T-helper 9 cell (primary cell): ENCODE data around the gene FAM83B.
"Not testable (repeated sequence)": the region's sequence is repeated elsewhere in the genome, so short reads cannot be mapped to it uniquely, and the experiment has no call there.

Experiments used
- DNase-seq: peaks from one replicate; pipeline ENCODE4 v3.0.0-alpha.2; 2020

FAM83B gene

DNA sequence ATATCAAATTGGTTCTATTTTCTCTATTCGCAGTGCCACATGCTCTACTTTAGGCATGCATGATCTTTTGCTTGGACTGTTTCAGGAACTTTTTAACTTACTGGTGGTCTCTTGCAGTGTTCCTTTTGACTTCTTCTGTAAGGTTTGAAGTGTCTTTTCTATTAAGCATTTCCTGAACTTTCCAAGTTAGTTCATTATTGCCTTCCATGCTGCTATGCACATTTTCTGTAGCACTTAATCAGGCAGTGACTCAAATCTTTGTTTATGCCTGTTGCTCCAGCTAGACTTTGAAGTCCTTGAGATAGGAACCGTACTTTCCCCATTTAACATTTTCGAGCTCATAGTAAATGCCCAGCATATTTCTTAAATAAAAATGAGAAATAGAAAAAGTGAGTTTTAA, 52.2 kb downstream of the FAM83B start:
- DNase-seq: no peak

DNA sequence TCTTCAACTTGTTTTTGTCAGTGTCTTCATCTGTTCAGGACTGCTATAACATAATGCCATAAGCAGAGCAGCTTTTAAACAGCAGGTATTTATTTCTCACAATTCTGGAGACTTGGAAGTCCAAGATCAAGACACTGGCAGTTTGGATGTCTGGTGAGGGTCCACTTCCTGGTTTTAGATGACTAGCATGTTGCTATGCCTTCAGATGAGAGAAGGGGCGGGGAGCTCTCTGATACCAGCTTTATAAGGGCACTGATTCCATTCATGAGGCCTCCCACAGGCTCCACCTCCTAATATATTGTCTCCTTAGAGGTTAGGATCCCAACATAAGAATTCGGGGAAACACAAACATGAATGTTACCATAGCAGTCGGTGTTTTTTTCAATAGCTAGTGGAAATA, 52.9 kb downstream of the FAM83B start:
- no peak for DNase-seq

DNA sequence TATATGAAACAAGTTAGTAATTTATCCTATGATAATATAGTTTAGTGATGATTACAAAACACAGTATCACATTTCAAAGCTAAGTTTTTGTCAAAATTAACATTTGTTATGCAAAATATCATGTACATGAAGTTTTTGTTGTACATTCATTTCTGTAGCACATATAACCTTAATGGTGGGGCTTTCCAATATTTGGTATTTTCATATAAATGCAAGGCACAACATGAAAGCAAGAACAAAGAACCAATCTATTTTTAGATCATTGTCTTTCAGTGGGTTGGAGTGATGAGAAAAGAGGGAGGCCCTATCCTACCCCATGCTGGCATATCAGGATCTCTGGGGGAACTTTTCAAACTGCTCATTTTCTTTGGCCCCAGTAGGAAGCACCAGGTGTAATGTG, 53.4 kb downstream of the FAM83B start:
- no peak for DNase-seq

DNA sequence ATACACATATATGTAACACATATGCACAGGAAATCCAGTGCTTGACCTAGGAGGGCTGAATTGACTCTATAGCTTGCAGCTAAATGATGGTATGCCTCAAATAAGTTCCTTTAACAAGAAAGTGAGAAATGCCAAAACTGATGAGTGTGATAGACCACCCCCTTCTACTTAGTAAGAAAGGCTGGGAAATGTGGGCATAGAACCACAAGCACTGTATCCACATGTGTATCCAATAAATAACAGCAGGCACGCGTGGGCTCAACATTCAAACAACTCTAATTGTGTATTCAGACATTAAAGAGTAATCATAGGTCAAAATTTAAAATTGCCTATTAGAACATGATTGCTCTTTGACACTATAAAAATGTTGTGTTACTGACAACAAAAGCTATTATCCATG, 54.1 kb downstream of the FAM83B start:
- no peak for DNase-seq

DNA sequence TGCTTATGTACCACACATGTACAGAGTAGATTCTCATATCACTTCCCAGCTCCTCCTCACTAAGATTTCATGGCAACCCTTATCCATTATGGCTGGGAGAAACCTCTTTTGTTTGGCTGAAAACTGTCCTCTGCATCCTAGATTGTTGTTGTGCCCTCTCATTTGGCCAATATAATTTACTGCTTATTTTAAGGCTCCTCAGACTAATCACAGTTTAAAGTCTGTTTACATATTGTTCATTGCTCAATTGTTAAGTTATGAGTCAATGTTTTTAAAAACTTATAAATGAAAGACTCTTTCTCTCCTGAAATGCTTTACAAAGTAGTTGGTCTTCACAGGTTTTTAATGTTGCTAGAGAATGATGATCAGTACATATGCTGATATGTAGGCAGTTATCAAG, 57.3 kb downstream of the FAM83B start:
- DNase-seq: no peak

DNA sequence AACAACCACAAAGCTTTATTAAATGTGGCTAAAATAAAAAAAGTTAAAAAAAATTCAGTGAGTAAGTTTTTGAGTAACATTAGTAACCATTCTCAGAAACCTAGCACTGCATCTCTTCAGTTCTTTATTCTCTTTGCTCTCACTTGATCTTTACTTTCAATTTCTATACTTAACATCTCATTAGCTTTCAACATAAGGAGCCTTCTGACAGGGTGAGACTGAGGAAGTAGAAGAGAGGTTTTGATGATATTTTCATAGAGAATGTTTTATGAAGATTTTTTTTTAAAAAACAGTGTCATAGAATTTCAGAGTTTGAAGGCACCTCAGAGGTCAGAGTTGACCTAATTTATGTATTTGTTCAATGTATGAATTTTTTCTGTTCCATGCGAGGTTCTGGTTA, 60.8 kb downstream of the FAM83B start:
- no peak for DNase-seq

DNA sequence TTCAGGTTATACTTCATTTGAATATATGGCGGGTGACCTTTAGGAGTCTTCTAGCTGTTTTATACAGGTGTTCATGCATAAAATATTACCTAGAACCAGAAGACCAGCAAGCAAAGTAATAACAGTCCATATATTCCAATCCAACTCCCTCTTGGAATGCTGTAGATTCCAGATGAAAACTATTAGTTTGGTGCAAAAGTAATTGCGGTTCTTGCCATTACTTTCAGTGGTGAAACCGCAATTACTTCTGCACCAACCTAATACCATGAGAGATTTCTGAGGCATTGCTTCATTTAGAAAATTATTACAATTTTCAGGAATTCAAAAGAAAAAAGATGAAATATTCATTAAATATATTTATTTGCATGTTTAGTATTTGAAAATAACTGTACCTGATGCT, 62.6 kb downstream of the FAM83B start:
- DNase-seq: no peak

DNA sequence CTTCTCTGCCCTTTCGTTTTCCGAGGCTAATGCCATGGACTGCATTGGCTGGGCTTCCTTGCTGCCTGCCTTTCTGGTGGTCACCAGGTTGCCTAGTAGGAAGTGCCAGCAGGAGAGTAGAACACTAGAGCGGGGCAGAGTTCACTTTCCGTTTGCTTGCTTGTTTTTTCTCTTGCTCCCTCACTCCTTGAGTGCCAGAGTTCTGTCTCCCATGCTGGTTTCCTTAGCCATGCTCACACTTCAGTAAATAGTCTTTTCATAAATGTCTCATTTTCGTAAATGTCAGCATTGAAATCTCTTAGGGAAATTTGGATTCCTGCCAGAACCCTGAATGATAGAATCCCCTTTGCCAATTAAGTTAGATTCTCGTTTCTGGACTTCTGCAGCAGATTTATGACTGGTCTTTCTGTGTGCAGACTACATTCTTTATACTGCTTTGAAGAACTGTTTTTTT, 63.9 kb downstream of the FAM83B start:
- DNase-seq: no peak

DNA sequence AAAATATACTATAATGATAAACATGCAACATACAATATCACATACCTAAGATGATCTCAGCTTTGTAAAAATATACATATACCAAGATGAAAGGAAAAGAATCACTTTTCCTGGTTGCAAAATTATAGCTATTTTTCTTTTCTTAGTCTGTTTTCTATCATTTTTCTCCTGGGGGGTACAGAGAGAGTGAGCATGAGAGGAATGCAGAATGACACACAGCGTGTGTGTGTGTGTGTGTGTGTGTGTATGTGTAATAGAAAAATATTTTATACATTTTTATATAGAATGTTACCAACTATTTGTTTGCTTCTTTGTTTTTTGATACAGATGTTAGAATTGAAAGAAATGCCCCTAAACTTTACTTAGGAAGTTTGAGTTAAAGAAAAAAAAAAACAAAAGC, 64.3 kb downstream of the FAM83B start:
- no peak for DNase-seq

DNA sequence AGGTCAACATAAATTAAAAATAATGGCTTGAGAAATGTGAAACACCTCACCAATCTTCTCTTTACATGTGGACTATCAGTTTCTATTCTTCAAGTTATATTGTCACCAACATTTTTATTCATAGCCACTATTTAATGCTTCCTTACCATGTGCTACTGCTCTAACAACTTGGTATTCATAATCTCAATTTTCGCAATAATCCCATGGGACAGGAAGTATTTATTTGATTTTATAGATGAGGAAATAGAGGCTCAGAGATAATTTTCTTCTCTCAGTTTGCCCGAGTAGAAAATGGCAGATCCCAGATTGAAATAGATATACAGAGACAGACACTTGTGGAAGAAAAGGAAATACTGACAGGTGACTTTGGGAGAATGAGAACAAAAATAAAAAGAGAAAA, 66.6 kb downstream of the FAM83B start:
- DNase-seq: no peak

DNA sequence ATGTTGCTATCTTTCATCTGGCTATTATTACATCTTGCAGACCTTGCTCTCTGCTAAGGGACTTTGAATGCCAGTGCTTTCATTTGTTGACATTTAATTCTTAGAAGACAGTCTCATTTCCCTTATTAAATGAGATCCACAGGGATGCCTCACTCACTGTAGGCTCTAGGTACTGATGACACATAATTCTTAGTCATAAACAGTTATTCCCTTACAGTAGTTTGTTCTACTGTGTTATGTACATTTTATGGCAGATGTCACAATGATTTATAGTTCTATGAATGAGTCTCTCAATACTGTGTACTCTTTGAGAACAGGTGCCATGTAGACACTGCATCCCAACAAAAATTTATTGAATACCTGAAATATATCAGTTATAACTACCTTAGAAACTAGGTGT, 70.3 kb downstream of the FAM83B start:
- DNase-seq: no peak

DNA sequence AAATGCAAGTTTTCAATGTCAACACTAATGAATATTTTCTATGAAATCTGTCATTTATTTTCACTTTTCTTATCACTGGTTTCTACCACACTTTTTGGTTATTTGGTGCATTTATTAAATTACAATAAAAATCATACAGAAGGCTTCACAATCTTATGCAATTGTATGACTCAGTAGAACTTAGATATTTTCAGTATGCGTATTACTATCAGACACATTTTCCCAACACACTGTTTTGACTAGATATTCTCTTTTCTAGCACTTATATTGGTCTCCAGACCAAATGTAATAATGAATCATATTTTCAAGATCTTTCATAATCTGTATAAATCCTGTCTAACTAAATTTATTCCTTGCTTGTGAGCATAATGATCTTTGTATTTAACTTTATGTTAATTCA, 74.1 kb downstream of the FAM83B start:
- no peak for DNase-seq

DNA sequence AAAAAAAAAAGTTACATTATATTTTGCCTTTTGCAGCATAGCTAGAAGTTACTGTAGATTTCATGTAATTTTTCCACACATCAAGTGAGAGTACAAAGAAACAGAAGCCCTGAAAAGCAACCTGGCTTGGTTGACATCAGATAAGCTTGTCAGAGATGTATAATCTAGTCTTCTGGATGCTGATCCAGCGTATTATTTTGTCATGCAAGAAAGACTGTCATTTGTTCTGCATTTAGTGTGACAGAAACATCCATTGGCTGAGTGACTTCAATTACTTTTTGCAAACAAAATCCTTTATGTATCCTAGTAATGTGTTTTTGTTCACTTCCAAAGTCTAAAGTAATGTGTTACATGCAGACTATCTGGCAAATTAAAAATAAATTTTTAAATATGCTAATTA, 75.3 kb downstream of the FAM83B start:
- no peak for DNase-seq

DNA sequence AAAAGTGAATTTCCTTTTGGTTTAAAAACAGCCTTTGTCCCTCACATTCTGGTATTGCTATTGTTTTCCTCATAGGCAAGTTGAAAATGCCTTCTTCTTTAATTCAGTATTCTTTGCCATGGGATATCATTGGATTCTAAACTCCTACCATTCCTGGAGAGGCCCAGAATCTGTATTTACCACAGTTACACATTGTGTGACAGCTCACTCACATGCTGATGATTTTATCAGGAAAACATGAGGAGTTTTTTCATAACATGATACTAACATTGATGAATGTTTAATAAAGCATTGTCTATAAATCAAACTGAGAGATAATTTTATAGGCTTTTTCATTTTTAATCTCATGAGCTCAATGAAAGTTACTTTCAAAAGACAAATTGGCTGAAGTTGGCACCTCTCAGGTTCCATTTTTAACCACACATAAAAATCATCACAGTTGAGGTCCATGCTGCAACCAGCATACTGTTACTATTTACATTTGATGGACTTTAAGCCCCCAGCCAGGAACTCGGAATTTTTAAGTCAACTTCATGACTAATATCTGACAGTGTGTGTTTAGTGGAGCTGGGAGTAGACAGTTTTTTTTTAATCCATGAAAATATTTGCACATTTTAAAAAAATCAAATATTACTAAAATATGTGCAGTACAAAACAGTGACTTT, 82.8 kb downstream of the FAM83B start:
- DNase-seq: no peak

DNA sequence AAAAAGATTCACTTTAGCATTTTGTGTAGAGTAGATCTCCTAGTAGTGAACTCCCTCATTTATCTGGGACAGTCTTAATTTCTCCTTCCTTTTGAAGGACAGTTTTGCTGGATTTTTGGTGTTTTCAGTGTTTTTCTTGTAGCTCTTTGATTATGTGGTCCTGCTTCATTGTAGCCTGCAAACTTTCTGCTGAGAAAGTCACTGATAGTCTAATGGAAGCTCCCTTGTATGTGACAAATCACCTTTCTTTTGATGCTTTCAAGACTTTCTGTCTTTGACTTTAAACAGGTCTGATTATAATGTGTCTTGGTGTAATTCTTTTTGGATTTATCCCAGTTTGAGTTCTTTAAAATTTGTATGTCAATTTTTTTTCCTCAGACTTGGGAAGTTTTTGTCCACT, 86.1 kb downstream of the FAM83B start:
- DNase-seq: no peak

DNA sequence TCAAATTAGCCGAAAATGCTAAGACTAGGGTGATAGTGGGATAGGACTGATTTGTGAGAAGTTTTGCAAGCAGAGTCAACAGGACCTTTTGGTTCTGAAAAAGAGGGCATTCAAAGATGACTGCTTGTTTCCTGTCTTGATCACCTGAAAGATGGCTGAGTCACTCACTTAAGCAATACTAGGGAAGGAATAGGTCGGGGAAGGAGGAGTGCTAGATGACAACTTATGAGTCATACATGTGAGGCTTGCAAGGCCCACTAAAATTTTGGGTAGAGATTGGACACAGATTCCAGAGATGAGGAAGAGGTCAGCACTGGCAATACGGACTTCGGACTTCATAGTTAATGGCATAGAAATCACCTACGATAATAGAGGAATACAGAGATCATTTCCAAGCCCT, 89.2 kb downstream of the FAM83B start:
- DNase-seq: no peak

DNA sequence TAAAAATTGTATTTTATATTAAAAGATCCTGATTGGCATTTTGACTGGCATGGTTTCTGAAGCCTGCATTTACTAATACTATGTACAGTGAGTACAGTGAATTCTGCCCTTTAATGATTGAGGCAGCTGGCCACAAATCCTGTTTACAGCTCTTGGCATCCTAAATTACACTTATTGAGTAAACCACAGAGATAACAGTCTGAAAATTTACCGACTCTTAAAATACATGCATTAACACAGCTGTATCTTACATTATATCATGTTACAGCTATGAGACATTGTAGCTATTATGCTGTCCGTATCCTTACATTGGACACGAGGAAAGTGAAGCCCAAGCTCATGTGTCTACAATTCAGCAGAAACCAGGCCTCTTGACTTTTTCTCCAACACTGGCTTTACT, 90.8 kb downstream of the FAM83B start:
- DNase-seq: no peak

DNA sequence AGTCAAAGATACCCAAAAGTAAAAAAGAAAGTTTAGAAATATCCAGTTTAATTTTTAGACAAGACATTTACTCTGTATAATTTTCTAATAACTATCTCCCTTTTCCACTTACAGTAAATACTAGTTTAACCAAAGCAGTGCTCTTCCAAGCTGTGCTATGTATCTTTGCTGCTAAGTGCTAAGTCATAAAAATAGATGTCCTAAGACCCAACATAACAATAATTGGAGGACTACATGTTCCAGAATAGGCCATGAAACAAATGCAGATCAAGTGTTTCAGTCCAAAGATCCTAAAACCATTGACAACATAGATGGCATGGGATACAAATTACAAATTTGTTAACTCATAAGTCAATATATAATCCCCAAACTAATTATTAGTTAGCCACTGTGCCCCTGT, 111.1 kb downstream of the FAM83B start:
- DNase-seq: no peak

DNA sequence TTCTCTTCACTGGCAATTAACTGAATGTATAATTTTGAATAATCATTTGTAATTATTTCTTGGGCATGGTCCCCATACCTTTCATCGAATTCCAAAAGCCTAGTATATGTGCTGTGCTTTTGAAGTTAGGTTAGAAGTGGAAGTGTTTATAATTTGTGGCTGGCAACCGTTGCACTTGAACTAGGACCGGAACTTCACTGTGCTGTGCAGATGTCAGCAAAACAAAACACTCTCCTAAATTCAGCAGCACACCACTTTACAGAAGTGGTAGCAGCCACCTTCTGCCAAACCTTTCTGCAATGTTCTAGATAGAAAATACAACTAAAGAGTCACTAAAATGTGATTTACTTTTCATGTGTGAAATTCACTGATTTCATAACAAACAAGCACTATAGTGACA, 111.9 kb downstream of the FAM83B start:
- no peak for DNase-seq

DNA sequence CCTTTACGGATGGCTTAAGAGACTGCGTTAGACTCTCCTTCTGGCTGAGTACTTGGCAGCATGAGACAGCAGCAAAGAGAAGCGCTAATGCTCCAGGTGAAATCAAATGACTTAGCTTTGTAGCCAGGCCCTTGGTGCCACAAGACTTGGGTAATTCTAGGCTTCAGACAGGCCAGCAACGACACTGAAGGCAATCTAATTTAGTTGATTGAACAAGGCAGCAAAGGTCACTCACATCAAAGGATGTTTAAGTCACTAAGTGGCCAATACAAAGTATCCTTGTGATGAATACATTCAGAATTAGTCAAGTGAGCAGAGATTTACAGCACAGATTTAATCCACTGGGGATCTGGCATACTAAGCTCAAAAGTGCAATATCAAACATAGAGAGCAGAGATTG, 113.2 kb downstream of the FAM83B start:
- no peak for DNase-seq

DNA sequence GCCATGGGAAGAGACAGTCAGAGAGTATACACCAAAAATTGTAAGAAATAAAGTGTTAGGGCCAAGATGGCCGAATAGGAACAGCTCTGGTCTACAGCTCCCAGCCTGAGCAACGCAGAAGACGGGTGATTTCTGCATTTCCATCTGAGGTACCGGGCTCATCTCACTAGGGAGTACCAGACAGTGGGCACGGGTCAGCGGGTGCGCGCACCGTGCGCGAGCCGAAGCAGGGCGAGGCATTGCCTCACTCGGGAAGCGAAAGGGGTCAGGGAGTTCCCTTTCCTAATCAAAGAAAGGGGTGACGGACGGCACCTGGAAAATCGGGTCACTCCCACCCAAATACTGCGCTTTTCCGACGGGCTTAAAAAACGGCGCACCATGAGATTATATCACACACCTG, 114.8 kb downstream of the FAM83B start:
- not testable (repeated sequence) for DNase-seq

DNA sequence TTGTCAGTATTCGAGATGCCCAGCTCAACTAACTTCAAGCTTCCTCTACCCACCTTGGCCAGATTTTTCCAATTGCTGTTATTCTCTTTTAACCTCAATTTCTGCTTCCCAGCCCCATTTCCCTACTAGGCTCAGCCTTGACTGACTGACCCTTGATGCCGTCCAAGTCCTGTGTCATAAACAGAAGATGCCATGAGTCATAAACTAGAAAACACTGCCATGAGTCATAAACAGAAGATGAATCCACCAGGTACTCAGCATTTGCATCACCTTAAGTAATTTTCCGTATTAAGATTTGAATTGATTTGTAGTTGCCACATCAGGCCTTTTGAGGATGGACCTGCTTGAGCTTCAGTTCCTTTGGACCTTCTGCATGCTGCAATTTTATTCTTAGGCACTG, 123.8 kb downstream of the FAM83B start:
- no peak for DNase-seq

DNA sequence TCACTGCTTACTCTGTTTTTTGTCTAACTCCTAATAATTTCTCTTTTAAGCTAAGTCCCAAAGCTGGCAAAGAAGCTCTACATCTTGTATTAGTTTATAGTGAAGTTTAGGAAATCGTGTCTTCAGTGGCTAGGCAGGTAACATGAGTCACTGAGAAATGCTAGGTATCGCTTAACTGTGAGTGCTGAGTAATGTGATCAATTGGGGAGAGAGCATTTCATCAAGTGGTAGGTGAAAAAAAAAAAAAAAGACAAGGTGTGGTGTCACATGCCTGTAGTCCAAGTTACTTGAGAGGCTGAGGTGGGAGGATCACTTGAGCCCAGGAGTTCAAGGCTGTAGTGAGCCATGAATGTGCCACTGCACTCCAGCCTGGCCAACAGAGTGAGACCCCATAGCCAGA, 125.3 kb downstream of the FAM83B start:
- no peak for DNase-seq

DNA sequence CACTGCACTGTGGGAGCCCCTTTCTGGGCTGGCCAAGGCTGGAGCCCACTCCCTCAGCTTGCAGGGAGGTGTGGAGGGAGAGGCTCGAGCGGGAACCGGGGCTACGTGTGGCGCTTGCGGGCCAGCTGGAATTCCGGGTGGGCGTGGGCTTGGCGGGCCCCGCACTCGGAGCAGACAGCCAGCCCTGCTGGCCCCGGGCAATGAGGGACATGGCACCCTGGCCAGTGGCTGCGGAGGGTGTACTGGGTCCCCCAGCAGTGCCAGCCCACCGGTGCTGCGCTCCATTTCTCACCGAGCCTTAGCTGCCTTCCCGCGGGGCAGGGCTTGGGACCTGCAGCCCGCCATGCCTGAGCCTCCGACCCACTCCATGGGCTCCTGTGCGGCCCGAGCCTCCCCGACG, 132.6 kb downstream of the FAM83B start:
- not testable (repeated sequence) for DNase-seq

DNA sequence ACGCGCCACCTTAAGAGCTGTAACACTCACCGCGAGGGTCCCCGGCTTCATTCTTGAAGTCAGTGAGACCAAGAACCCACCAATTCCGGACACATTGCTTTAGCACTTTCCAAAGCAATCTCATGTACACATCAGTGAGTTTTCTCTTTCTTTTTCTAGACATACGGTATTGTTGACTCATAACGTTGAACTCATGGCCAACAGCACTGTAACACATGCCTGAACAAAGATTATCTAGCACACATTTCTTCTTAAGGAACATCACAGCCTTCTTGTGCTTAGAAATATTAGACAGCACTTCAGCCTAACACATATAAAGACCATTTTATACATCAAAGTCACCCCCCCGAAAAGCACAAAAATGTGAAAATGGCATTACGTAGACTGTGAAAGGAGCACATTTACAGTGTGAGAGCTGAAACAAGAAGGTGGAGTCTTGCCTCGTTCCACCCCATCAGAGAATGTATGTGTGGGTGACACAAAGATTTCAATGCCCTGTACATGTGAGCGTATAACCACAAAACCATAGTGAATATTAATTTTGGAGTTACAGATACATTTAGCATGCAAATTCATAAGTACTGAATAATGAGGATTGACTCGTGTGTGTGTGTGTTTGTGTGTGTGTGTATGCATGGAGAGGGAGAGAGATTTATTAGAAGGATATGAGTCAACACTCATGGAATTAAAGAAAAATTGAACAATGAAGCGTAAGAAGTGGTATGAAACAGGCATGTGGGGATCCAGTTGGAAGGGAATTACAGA, 134.1 kb downstream of the FAM83B start:
- DNase-seq: no peak
